H1 (cell line): ENCODE data around the gene SLC35B2.
"Not testable (repeated sequence)": the region's sequence is repeated elsewhere in the genome, so short reads cannot be mapped to it uniquely, and the experiment has no call there.

ENCODE experiments used
- CTCF ChIP-seq, 3 experiments: IDR thresholded peaks; 1 replicate in 2 of 3; 2 replicates in 1 of 3; pipeline versions ENCODE4 v1.5.1 to v1.6.1; 2011; ENCODE audit warnings: low read length in 3 of 3, mild to moderate bottlenecking in 3 of 3, inconsistent platforms in 2 of 3, low read depth in 1 of 3, moderate library complexity in 1 of 3; ENCODE audit not compliant: insufficient read depth in 1 of 3; ENCODE audit errors: control extremely low read depth in 1 of 3
- EZH2 ChIP-seq: fragments of 200-600 bp; sonication (generic); IDR thresholded peaks from 2 replicates; pipeline ENCODE4 v1.7.1; 2012; ENCODE audit warnings: low read depth, mild to moderate bottlenecking, moderate library complexity, low read length, inconsistent platforms; ENCODE audit not compliant: severe bottlenecking

- TF ChIP-seq CTCF (IDR thresholded peaks at IDR 0.05; ENCODE audit: control extremely low read depth in 1 of 3, insufficient read depth in 1 of 3, low read depth in 1 of 3, low read length in 3 of 3); EZH2: not testable (repeated sequence)
Measured at GRCh38 chr6:44231426-44231825, 25.9 kb downstream of the SLC35B2 start.
